Esophagus muscularis mucosa (tissue), 3 donors: ENCODE measurements around the gene EZR.

Experiments
- POLR2A ChIP-seq: fragments of 450-650 bp; IDR thresholded peaks from one replicate; pipeline ENCODE4 v1.6.1; 2017; ENCODE audit warnings: antibody characterized with exemption, moderate library complexity, mild to moderate bottlenecking, low read depth
- POLR2AphosphoS5 ChIP-seq, 2 donors: sonication (generic); formaldehyde crosslinking; IDR thresholded peaks; one replicate each; pipeline ENCODE4 v1.6.1; 2017; ENCODE audit warnings: antibody characterized with exemption in 2 of 2
- TF ChIP-seq, protein P1 (sequence below), 3 experiments: fragments of 200-600 bp in 2 of 3; fragments of 450-650 bp in 1 of 3; sonication (generic) in 2 of 3; IDR thresholded peaks; one replicate each; pipeline ENCODE4 v1.5.1; 2017 to 2019; ENCODE audit warnings: antibody characterized with exemption in 3 of 3, mild to moderate bottlenecking in 2 of 3, moderate library complexity in 1 of 3

DNA sequence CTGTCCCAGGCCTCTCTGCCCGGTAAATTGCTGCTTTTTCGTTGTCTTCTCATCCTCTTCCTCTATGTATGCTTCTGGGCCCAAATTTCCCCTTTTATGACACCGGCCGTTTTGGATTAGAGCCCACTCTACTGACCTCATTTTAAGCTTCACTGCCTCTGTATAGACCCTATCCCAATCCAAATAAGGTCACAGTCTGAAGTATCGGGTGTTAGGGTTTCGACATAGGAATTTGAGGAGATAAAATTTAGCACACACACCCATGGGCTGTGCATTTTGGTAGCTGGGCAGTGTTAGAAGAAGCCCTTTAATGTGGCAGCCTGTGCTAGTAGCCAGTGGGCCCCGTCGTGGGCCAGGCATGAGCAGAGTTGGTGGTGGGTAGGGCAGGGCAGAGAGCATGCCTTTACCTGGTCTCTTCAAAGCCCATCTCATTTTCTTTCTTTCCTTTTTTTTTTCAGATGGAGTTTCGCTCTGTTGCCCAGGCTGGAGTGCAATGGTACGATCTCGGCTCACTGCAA is 27.9 kb upstream of the EZR start:
- TF ChIP-seq POLR2AphosphoS5 (IDR thresholded peaks at IDR 0.05) (no peak), POLR2A (no peak)
- TF ChIP-seq, protein P1, sequence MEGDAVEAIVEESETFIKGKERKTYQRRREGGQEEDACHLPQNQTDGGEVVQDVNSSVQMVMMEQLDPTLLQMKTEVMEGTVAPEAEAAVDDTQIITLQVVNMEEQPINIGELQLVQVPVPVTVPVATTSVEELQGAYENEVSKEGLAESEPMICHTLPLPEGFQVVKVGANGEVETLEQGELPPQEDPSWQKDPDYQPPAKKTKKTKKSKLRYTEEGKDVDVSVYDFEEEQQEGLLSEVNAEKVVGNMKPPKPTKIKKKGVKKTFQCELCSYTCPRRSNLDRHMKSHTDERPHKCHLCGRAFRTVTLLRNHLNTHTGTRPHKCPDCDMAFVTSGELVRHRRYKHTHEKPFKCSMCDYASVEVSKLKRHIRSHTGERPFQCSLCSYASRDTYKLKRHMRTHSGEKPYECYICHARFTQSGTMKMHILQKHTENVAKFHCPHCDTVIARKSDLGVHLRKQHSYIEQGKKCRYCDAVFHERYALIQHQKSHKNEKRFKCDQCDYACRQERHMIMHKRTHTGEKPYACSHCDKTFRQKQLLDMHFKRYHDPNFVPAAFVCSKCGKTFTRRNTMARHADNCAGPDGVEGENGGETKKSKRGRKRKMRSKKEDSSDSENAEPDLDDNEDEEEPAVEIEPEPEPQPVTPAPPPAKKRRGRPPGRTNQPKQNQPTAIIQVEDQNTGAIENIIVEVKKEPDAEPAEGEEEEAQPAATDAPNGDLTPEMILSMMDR (IDR thresholded peaks at IDR 0.05) = no peak
